GM10266 (cell line): Measurements from ENCODE around the gene TPX2.

Experiments
- DNase-seq: peaks from one replicate; pipeline ENCODE4 v3.0.0; 2012; ENCODE audit errors: extremely low spot score
- CTCF ChIP-seq: IDR thresholded peaks from 2 replicates; pipeline ENCODE4 v1.5.1; 2012; ENCODE audit warnings: mild to moderate bottlenecking, low read depth; ENCODE audit not compliant: control insufficient read depth, insufficient read depth; ENCODE audit errors: missing control alignments

The TPX2 gene

DNA sequence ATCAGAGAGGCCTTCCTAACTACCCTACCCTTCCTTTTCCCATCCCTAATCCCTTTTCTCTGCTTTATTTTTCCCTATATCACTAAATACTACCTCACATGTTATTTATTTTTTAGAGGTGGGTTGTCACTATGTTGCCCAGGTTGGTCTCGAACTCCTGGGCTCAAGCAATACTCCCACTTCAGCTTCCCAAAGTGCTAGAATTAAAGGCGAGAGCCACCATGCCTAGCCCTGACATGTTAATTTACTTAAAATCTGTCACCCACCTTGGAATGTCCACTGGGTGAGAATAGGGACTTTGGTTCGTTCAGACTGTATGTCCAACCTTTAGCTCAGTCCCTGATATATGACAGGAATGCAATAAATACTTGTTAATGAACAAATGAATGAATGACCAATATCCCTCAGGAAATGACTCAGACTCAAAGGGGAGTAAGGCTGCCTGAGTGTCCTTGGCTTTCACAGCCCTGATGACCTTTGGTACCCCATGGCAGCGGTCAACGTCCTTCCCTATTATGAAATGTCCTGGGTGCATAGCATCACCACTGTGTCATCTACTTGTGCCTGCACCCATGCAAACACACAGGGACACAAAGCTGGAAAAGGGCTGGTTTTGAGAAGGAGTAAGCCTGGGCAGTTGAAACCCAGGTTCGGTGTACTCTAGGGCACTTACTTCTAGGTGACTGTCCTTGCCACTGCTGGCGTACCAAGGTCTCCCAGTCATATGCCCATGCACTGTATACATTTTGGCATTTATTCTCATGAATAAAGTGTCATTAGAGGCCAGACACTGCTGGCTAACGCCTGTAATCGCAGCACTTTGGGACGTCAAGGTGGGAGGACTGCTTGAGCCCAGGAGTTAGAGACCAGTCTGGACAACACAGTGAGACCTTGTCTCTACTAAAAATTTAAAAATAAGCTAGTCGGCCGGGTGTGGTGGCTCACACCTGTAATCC lies 43.0 kb upstream of the TPX2 start:
- DNase-seq = no peak
- no peak for TF ChIP-seq CTCF

- TF ChIP-seq CTCF = no peak
Observed at GRCh38 chr20:31698243-31698802, 40.8 kb upstream of the TPX2 start.

DNA sequence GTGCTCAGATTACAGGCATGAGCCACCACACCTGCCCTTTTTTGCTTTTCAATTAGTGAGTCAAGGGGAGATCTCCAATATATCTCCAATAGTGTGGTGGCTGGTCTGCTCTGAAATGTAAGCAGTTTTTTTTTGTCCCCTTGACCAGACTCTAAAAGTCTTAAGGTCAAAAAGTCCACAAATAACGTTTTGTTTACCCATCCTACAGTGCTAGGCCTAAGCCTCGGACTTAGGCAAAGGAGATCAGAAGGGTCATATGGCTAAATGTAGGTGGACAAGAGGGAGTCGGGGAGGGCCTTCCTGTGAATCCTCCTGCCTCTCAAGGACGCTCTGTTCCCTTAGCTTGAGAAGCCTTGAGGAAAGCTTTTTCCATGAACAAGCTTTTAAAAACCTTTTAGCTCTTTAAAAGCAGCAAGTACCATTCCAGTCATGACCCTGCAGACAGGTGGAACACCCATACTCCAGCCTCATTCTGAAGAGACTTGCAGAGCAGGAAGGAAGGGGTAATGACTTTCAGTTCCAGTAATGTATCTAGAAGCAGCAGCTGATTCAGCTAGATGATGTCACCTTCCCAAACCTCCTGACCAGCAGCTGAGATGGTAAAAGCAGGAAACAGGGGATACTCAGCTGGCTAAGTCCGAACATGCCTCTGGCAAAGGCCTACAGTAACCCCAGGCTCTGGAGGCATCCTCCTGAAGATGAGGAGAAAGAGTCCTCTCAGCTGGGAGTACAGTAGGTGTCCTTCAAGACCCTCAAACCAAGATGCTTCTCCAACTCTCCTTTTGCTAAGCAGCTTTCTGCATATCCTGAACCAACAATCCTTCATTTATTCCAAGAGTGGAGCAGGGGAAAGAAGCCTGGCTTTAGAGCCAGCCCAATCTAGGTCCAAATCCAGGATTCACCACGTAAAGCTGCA lies 40.0 kb upstream of the TPX2 start:
- DNase-seq = peak; percentile 73
- no peak for TF ChIP-seq CTCF

More at GRCh38 chr20:31698243-31698802, 40.8 kb upstream of the TPX2 start:
- no peak for DNase-seq

DNA sequence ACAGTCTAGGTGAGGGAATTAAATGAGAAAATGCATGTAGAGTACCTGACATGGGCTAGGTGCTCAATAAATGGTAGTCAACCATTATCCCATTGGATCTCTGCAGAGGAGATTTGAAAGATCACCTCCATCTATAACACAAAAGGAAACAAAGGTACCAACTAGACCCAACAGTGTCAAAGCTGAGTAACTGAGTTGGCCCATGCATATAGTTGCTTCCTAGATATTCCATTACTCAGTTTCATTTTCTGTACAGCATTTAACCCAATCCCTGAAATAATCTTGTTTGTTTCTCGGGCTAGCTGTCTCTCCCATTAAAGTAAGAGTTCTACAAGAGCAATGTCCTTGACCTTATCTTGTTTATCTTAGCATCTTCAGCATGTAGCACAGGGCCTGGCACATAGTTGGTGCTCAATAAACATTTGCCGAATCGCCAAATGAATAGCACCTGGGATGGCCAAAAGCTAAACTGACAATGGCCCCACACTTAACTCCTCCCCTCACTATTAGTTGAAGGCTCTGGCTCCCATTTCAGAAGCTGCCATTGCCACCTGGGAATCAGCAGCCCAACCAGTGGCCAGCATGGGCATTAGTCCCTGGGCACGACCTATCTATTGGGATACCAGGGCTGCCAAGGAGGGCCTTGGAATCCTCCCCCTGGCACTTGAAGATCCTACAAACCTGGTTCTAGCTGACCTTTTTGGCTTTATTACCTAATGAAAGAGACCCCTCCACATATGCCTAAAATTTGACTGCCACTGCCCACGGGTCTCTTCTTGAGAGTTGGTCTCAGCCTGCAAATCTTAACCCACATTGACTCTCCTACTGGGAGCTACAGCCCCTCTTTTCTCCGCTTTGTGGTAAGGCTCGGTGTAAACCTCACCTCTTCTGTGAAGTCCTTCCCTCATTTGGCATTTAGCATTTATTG lies 39.0 kb upstream of the TPX2 start:
- no peak for DNase-seq
- TF ChIP-seq CTCF = no peak

DNA sequence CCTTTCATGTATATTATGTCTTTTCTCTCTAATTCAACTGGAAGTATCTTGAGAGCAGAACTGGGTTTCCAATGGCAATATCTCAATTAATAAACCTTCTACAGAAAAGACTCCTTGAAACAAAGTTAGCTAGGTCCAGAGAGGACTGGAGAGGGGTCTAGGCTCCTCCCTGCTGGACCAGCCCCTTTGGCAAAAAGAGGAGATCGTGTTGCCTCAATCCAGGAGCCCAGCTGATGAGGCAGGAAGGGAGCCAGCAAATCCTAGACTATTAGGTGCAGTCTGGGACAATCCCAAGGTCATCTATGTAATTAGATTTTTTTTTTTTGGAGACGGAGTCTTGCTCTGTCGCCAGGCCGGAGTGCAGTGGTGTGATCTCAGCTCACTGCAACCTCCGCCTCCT lies 38.3 kb upstream of the TPX2 start:
- no peak for DNase-seq
- no peak for TF ChIP-seq CTCF

DNA sequence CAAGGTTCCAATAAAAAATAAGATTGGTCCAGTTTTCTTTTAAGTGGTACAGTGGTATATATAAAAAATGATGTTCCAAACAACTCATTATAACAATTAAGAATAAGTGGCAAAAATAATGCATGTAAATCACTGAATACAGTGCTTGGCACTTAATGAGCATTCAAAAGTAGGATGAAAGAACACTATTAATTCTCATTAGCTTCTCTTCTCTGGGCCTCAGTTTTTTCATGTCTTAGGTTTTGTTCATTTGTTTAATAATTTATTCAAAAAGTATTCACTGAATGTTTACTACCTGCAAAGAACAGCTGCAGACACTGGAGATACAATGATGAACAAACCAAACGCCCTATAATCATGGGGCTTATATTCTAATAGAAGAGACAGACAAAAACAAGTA lies 37.5 kb upstream of the TPX2 start:
- no peak for TF ChIP-seq CTCF
- no peak for DNase-seq
